ENCODE data around the gene NFIA.

NFIA gene

DNA sequence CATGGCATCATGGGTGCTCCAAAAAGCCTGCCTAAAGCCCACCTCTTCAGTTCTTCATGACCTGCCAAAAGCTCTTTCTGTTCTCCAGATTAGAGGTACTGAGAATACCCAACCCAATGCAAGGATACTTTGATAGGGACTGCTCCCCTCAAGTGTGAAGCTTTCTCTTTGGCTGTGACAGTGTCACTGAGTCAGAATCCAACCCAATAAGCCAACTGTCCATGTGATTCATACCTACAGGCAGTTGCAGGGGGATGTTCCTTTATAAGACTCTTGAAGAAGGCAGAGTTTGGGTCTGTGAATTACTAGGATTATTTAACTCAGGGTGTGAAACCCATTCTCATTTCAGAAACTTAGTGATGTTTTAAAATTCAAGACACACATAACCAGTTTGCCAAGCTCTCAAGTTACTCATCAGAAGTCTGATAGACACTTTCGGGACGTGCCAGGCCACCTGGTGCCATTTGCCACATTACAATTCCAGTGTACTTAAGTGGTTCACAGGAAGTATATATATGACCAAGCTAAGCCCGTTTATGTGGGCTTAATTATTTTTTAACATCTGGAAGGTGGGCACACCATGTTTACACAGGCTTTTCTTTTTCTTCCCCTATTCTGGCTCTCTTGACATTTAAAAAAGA lies 265.8 kb downstream of the NFIA start:
- no peak for DNase-seq

DNA sequence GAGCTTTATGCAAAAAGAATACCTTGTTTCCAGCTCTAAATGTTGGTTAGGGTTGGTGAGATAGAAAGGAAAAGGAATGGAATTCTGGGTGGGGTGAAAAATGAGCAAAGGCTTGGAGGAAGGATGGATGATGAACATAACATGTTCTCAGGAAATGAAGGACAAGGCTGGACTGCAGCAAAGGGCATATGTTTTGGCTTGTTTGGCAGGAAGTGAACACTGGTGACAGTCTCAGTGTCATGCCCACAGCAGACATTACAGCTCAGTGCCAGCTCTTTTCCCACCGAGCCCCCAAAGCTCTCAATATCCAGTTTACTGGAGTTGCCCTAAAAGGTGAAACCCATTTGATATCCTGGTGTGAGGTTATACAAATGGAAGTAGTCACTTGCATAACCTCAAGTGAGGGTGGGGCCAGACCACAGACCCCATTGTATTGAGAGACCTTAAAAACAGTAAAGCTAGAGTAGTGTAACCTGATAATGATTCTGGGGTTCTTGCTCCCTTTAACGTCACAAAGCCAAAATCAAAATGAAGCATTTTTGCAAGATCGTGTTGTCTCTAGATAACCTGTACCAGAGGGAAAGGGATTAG lies 270.6 kb downstream of the NFIA start:
- no peak for DNase-seq

GRCh38 chr1:61353797-61354406 lies 271.5 kb downstream of the NFIA start:
- no peak for DNase-seq

DNA sequence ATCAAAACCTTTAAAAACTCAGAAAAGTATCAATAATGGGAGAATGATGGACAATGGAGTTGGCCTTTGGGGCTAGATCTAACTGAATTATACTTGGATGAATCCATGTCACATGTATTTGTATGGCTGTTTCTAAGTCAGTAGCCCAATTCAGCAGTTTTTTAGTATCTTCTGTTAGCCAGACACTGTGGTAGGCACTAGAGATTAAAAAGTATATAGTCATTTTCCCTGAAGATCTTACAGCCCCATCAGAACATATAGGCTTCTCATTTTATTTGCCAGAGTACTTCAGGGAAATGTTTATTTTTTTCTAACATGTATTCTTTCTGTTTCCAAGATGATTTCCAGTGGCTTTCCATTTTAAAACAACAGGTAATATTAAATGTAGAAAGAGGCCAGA lies 273.7 kb downstream of the NFIA start:
- no peak for DNase-seq

DNA sequence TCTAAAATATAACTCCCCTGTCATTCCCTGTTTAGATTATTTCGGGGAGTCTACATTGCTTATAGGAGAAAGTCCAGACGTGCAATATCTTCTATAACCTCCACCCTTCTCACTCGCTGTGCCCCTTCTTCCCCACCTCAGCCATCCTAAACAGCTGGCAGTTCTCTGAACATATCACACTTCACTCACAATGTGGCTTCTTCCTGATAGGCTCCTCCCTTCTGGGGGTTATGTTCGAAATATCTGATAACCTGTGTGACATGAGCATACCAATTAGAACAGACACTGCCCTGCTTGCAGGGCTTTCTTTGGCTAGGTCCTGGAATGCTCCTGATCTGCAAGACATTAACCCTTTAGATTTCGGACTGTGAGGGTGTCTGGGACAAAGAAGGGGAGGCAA lies 274.6 kb downstream of the NFIA start:
- no peak for DNase-seq

GRCh38 chr1:61357539-61357938 lies 275.2 kb downstream of the NFIA start:
- no peak for DNase-seq

DNA sequence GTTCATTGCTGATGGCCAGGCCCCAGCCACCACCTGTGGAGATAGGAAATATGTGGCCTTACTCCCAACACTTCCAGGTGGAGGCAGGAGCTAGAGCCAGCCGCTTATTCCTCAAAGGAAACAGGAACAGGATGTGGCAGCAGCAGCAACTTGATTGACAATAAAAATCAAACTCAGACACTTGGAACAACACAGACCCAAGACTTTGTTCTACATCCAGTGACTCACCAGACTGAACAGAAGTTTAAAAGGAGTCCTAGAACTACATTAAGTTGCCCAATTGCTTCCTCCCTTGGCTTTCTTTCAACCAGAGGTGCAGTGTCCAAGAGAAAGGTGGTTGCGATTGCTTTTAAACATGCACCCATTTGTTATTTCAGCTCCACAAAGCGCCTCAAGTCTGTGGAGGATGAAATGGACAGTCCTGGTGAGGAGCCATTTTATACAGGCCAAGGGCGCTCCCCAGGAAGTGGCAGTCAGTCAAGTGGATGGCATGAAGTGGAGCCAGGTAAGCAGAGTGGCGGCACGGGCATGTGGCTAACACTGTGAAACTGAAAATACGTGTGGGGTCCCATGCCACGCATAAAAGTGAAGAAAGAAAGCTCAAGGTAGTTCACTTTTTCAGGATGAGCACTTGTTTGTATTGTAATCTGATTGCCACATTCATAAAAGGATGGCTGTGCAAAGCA lies 276.6 kb downstream of the NFIA start:
- no peak for DNase-seq

DNA sequence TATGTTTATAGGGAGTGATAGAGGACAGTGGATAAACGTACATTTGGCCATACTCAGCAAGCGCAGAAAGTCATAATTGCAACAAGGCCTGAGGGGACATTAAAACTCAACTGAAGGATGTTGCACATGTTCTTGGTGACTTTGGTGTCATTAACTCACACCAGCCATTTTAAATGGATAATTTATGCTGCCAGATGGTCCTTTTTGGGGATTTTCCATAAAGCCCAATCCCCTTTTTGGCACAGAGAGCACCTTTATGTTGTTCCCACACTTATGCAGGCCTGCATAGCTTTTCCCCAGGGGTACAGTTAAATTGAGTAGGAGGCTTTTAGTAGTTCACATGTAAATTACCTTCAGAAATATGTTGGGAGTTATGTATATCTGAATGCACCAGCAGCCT lies 279.6 kb downstream of the NFIA start:
- no peak for DNase-seq

DNA sequence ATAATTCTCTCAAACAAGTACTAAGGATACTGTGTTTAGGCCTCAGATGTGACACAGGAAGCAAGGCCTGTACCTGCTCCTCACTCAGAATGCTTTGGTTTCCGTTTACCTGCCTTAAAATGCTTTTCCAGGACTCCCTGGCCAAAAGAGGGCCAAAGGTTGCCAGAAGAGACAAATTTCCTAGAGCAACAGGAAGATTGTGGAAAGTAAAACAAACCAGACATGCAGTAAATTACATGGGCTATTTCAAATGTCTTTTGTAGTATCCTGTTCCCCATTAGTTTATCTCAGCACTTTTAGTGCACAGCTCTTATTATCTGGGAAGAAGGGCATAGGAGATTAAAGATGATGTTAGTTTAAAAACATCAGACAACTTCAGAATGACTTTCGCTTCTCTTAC lies 280.0 kb downstream of the NFIA start:
- no peak for DNase-seq

- DNase-seq: no peak
Observed at GRCh38 chr1:61368366-61368765, 286.0 kb downstream of the NFIA start.

DNA sequence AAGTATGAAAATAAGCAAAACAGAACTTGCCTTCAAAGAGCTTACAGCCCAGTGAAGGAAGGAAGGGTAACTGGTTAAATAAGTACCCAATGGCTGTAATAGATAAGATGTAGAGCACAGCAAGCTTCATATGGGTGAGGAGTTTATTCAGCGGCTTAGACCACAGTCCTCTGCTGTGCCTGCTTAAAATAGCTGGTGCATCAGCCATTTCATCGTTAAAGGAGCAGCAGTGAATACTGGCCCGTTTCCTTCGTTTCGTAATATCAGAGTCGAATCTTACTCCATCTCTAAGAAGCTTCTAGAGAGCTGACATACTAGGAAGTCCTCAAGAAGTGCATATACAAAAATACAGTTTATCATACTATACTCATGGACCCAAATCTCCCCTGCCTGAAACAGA lies 286.5 kb downstream of the NFIA start:
- DNase-seq: no peak

DNA sequence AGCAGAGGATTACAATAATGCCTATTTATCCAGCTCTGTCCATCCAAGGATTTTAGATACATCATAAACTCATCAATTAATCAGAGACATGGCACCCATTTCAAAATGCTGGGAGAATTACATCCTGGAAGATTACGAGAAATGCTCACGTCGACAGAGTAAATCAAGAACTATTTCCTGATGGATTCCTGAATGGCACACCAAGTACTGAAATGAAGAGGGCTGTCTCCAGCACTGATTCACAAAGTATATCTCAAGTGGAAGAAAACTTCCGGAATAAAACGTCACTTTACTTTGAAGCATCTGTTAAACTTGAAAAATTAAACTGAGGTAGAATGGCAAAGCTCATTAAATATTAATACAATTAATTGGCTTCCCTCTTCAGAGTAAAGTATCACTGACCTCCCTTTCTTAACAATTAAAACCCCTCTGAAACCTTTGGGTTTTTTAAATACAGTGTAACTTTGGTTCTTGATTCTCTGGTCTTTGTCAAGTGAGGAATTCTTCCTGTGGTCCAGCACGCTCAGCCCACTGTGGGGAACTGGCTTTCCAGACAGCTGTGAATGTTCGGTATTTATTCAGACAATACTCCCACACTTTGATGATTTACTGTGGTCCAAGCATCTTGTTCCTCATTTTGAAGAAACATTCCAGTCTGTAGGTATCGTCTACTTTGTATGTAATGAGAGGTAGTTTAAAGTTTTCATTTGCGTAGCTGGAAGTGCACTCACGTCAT lies 288.0 kb downstream of the NFIA start:
- DNase-seq: no peak

GRCh38 chr1:61370913-61371279 lies 288.5 kb downstream of the NFIA start:
- DNase-seq: no peak

DNA sequence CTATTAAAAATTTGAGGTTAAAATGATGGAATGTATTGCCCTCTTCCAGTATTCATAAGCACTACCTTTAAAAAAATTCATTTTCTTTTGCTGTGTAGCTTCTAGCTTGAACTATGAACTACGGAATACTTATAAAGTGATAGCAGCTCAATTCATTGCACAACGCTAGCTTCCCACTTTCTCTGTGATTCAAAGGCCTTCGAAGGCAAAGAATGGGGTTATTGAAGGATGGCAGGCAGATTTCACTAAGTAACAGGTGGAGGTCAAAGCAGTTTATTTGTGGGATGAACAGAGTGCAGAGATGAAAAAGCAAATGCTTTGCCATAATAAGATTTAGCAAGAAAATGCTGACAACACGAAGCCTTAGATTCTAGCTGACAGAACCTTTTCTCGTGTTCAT lies 290.6 kb downstream of the NFIA start:
- no peak for DNase-seq

DNA sequence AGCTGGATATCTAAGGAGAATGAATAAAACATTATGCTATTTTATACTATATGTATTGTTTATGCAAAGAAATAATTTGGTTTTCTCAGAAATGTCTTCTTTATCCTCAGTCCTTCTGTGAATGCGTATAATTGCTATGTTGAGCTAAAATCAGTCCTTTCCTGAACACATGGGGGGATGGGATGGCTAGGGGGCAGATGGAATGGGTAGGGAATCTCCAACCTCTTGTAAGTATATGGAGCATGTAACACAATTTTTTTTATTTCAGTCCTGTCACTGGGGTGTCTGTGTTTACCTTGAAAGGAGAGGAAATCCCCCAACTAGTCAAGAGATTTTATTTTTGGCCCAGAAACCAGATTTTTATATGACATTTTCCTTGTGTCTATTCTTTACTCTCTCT lies 291.8 kb downstream of the NFIA start:
- DNase-seq: no peak

- no peak for DNase-seq
Observed at GRCh38 chr1:61375082-61375880, 292.9 kb downstream of the NFIA start.

DNA sequence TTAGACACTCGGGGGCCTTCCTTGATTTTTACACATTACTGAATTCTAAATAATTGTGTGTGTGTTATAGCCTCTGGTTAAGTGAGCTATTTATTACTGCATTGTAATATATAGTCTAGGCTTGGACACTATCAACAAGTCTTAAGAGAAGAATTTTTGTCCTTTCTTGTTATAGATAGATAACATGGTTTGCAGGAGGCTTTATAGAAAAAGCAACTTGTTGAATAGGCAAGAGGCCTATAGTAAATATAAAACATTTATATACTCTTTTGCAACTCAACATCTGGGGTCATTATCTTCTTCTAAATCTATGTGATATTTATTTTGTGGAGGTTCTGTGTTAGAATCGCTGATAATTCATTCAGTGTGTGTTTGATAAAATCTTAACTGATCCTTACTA lies 293.8 kb downstream of the NFIA start:
- no peak for DNase-seq

DNA sequence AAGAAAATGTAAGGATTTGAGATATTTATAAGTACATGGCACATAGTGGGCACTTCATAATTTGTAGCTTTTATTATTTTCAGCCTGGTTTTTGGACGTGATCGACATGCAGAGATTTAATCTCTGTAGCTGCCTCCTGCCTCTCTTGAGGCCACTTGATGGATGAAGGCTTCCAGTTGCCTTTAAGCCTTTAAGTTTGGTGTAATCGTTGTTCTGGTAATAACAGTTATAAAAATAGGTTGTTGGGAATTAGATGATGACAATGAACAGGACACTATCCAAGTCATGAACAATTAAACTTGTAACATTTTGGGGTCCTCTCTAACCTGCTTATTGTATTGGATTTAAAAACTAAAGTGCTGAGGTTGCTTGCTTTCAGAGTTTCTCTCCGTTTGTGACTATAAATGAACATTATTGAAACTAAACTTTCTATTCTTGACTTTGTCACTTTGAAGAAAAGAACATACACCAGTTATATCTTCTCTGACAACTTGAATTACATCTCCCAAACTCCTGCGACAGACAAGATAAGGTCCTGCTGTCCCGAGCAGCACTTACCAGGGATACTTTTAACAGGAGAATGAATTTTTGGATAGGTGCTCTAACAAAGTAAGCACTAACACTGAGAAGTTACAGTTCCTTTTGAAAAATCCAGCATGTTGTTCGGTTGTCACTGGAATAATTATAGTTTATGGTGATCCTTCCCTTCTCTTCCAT lies 295.0 kb downstream of the NFIA start:
- no peak for DNase-seq

DNA sequence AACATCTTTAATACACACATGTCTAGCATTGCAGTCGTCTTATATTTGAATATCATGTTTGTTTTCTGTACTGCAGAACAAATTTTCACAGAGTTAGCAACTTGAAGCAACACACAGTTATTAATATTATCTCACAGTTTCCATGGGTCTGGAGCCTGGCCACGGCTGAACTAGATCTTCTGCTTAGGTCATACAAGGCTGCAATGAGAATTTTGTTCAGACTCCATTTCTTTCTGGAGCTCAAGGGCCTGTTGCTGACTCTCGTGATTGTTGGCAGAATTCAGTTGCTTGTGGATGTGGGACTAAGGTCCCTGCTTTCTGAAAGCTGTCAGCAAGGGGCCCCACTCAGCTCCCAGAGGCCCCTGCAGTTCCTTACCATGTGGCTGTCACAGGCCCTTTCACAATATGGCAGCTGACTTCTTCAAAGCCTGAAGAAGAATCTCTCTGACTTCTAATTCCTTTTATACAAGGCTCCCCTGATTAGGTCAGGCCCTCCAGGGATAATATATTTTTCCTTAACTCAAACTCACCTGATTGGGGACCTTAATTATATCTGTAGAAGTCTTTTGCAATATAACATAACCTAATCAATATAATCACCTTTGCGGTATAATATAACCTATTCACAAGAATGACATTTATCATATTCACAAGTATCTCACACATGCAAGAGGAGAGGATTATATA lies 296.3 kb downstream of the NFIA start:
- no peak for DNase-seq

DNA sequence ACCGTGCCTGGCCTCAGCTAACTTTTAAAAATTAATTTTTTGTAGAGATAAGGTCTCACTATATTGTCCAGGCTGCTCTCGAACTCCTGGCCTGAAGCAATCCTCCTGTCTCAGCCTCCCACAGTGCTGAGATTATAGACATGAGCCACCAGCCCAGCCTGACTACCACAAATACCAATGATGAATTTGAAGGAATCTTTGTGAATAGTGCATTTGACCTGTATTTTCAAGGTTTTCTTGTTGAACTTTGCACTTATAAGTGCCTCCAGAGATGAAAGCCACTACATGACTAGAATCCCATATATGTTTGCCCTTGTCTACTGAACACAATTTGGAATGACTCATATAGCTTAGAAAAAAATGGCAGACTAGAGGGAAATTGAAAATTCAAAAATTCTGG lies 297.3 kb downstream of the NFIA start:
- no peak for DNase-seq

- no peak for DNase-seq
Observed at GRCh38 chr1:61380561-61380960, 298.2 kb downstream of the NFIA start.
